ENCODE results near the gene MRNIP. TPM values are rescaled to one million over a fixed set of nuclear protein-coding genes. Genes with fewer than 3 reads are reported as not detected.

MRNIP gene
- total and polyA plus RNA-seq, 7 experiments from 2014 or later, result 19.4 to 133 (median 40.2) TPM

GRCh38 chr5:179805529-179806249 is 52.9 kb downstream of the MRNIP start:
- peaks cover 25 to 41% (median 34%) of the 10 kb centered on the region in 7 donors for H3K4me1 Mint-ChIP-seq
- POLR2A ChIA-PET, result interaction anchor here (1.2 to 7.9 kb wide), 6 partner anchors 9 to 255 kb away, joined by 3 to 136 read pairs (median 5); partner anchors contain the start of genes HNRNPH1, LTC4S, RUFY1 and SQSTM1
- ATAC-seq, result peak; percentile 21
- H3K27me3 ChIP-seq (ENCODE audit: control insufficient read depth in 2 of 2, insufficient read depth in 2 of 2, low read length in 2 of 2), result no peaks in the 10 kb centered on the region
- intact Hi-C loops (cut with micrococcal nuclease), result loop anchor here (1.0 to 2.0 kb wide), 6 partner anchors 9 to 1179 kb away; partner anchors contain the start of genes CLK4 (in 1 of the 2), MRNIP (in 1 of the 2), SQSTM1 (in 1 of the 2) and TBC1D9B (in 1 of the 2)
- peak overlapping the region; percentile 76 to 93 (median 87) for H3K4me3 Mint-ChIP-seq
- peak overlapping the region; percentile 73 for H3K27ac ChIP-seq (ENCODE audit: low read depth, low read length)
- H3K9me3 ChIP-seq (ENCODE audit: control insufficient read depth in 2 of 3, low read length in 3 of 3), result no peaks in the 10 kb centered on the region
- H3K27ac Mint-ChIP-seq, result peak overlapping the region; percentile 79 to 93 (median 88)
- H3K36me3 ChIP-seq (ENCODE audit: control insufficient read depth in 2 of 3, insufficient read depth in 3 of 3, low read length in 3 of 3), result peaks cover 0 to 2% (median 0%) of the 10 kb centered on the region in 3 experiments
- no peaks in the 10 kb centered on the region for H3K9me3 Mint-ChIP-seq
- peak overlapping the region; percentile 41 for H3K4me3 ChIP-seq (ENCODE audit: low read length)
- peaks cover 0 to 5% (median 0%) of the 10 kb centered on the region in 5 donors for H3K36me3 Mint-ChIP-seq
- CTCF ChIA-PET, result no interaction called here
- peaks cover 19 to 26% of the 10 kb centered on the region in 2 donors for H3K4me1 ChIP-seq (ENCODE audit: control insufficient read depth in 2 of 2, insufficient read depth in 2 of 2, low read length in 2 of 2)
- DNase-seq, result peak in 1 of 9 donors; percentile 53
- H3K27me3 Mint-ChIP-seq, result no peaks in the 10 kb centered on the region

DNA sequence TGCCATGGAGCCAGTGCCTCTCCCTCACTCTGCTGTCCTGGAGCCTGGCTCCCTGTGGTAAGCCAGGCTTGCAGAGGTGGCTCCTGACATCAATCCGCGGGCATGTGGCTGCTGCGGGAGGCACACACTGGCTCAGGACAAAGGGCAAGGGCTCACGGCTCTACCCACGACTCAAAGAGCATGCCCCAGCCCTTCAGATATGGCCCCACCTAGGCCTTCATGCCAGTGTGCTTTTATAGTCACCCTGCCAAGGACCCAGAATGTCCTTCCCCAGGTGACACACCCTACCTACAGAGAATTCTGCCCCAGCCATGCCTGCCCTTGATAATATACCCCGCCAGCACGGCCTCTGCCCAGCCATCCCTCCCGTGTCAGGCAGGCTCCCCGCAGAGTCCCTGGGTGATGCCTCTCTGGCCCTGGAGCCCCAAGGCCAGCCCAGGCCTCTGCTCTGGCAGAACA is 53.5 kb downstream of the MRNIP start:
- Mint-ChIP-seq H3K27ac (peak overlapping the region; percentile 79 to 93 (median 88)), H3K27me3 (no peaks in the 10 kb centered on the region), H3K36me3 (peaks cover 0 to 3% (median 0%) of the 10 kb centered on the region in 5 donors), H3K9me3 (no peaks in the 10 kb centered on the region), H3K4me3 (peak overlapping the region; percentile 76 to 93 (median 87)), H3K4me1 (peaks cover 25 to 41% (median 34%) of the 10 kb centered on the region in 7 donors)
- peaks cover 19 to 26% of the 10 kb centered on the region in 2 donors for H3K4me1 ChIP-seq (ENCODE audit: control insufficient read depth in 2 of 2, insufficient read depth in 2 of 2, low read length in 2 of 2)
- H3K36me3 ChIP-seq (ENCODE audit: control insufficient read depth in 2 of 3, insufficient read depth in 3 of 3, low read length in 3 of 3), result peaks cover 0 to 2% (median 0%) of the 10 kb centered on the region in 3 experiments
- no peaks in the 10 kb centered on the region for H3K27me3 ChIP-seq (ENCODE audit: control insufficient read depth in 2 of 2, insufficient read depth in 2 of 2, low read length in 2 of 2)
- CTCF ChIA-PET, result no interaction called here
- peak overlapping the region; percentile 73 for H3K27ac ChIP-seq (ENCODE audit: low read depth, low read length)
- ATAC-seq (no peak), DNase-seq (no peak)
- POLR2A ChIA-PET, result interaction anchor here (1.2 to 7.9 kb wide), 5 partner anchors 8 to 254 kb away, joined by 3 to 136 read pairs (median 6); partner anchors contain the start of genes HNRNPH1, LTC4S, RUFY1 and SQSTM1
- H3K4me3 ChIP-seq (ENCODE audit: low read length), result peak overlapping the region; percentile 35
- intact Hi-C loops (cut with micrococcal nuclease), result loop anchor here in 1 of 2 donors (1.0 kb wide), 1 partner anchor 9 kb away; no protein-coding TSS in a partner anchor
- no peaks in the 10 kb centered on the region for H3K9me3 ChIP-seq (ENCODE audit: control insufficient read depth in 2 of 3, low read length in 3 of 3)

- peaks cover 27 to 41% (median 34%) of the 10 kb centered on the region in 7 donors for H3K4me1 Mint-ChIP-seq
- no peaks in the 10 kb centered on the region for H3K9me3 ChIP-seq (ENCODE audit: control insufficient read depth in 2 of 3, low read length in 3 of 3)
- no peaks in the 10 kb centered on the region for H3K27me3 ChIP-seq (ENCODE audit: control insufficient read depth in 2 of 2, insufficient read depth in 2 of 2, low read length in 2 of 2)
- no peaks in the 10 kb centered on the region for H3K27me3 Mint-ChIP-seq
- no peak for ATAC-seq
- peak overlapping the region; percentile 73 for H3K27ac ChIP-seq (ENCODE audit: low read depth, low read length)
- DNase-seq, result no peak
- intact Hi-C loops (cut with micrococcal nuclease), result loop anchor here (5.0 kb wide), 1 partner anchor 268 kb away; the partner anchor contains the start of gene RNF130 (in 2 of the 2)
- ChIA-PET POLR2A (interaction anchor here (1.2 to 7.9 kb wide), 3 partner anchors 15 to 181 kb away, joined by 4 to 136 read pairs (median 7); partner anchors contain the start of genes HNRNPH1 and SQSTM1), CTCF (no interaction called here)
- H3K4me3 Mint-ChIP-seq, result peak overlapping the region; percentile 76 to 93 (median 87)
- peak overlapping the region; percentile 35 for H3K4me3 ChIP-seq (ENCODE audit: low read length)
- H3K36me3 Mint-ChIP-seq, result peaks cover 0 to 3% (median 0%) of the 10 kb centered on the region in 5 donors
- H3K36me3 ChIP-seq (ENCODE audit: control insufficient read depth in 2 of 3, insufficient read depth in 3 of 3, low read length in 3 of 3), result peaks cover 0 to 8% (median 0%) of the 10 kb centered on the region in 3 experiments
- no peaks in the 10 kb centered on the region for H3K9me3 Mint-ChIP-seq
- H3K4me1 ChIP-seq (ENCODE audit: control insufficient read depth in 2 of 2, insufficient read depth in 2 of 2, low read length in 2 of 2), result peaks cover 19 to 26% of the 10 kb centered on the region in 2 donors
- peak overlapping the region in 8 of 9 donors; percentile 79 to 91 (median 88) for H3K27ac Mint-ChIP-seq
Measured at GRCh38 chr5:179804555-179804947, 54.1 kb downstream of the MRNIP start.

DNA sequence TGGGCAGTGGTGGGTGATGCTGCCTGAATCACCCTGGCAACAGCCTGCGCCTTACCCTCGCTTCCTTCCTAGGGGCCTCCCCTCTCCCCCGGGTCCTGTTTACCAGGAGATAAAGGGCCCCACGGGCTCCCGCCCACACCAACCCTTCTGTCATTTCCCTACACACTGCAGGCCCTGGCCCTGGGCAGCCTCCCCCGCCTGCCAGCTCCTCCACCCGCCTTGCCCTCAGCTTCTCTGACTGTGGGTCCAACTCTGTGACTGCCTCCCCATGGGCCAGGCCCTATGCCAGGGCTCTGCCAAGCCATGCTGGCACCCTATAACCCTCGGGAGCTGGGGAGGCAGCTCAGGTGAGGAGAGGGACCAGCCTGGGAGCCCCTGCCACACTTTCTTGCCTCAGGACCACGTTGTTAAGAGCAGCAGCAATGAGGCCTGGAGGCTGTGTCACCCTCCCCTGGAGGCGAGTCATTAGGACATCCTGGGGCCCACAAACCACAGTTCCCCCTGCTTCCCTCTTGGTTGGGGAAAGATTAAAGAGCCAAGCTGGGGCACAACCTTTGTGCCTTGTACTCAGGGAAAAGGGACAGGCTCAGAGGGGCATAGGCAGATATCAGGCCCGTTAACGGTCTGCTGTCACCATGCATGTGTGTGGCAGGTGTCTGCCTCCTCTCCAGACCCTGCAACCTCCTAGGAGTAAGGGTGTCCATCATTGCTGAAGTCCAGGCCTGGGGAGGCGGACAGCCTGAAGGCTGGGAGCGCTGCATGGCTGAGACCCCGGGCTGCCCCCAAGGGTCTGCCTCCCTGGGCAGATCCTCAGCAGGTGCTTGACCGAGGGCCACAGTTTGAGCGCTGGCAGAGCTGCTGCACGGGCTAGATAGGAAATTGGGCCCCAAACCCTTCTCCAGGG is 54.7 kb downstream of the MRNIP start:
- POLR2A ChIA-PET, result interaction anchor here (0.6 to 7.9 kb wide), 5 partner anchors 9 to 252 kb away, joined by 4 to 136 read pairs (median 6); partner anchors contain the start of genes HNRNPH1 and SQSTM1

GRCh38 chr5:179802950-179803562 is 55.6 kb downstream of the MRNIP start:
- DNase-seq (no peak), ATAC-seq (no peak)
- Histone ChIP-seq H3K4me3 (ENCODE audit: low read length) (no peak overlapping the region), H3K27me3 (ENCODE audit: control insufficient read depth in 2 of 2, insufficient read depth in 2 of 2, low read length in 2 of 2) (no peaks in the 10 kb centered on the region), H3K36me3 (ENCODE audit: control insufficient read depth in 2 of 3, insufficient read depth in 3 of 3, low read length in 3 of 3) (peaks cover 0 to 23% (median 0%) of the 10 kb centered on the region in 3 experiments), H3K4me1 (ENCODE audit: control insufficient read depth in 2 of 2, insufficient read depth in 2 of 2, low read length in 2 of 2) (peaks cover 19 to 26% of the 10 kb centered on the region in 2 donors), H3K27ac (ENCODE audit: low read depth, low read length) (peak overlapping the region; percentile 47), H3K9me3 (ENCODE audit: control insufficient read depth in 2 of 3, low read length in 3 of 3) (no peaks in the 10 kb centered on the region)
- H3K4me1 Mint-ChIP-seq, result peaks cover 30 to 38% (median 33%) of the 10 kb centered on the region in 7 donors
- no peaks in the 10 kb centered on the region for H3K27me3 Mint-ChIP-seq
- ChIA-PET CTCF (interaction anchor here (0.6 to 2.2 kb wide), 8 partner anchors 17 to 285 kb away, joined by 3 to 10 read pairs (median 5); partner anchors contain the start of genes SQSTM1 and TBC1D9B), POLR2A (interaction anchor here (0.6 to 7.9 kb wide), 9 partner anchors 8 to 251 kb away, joined by 3 to 136 read pairs (median 4); partner anchors contain the start of genes HNRNPH1 and SQSTM1)
- H3K36me3 Mint-ChIP-seq, result peaks cover 0 to 7% (median 3%) of the 10 kb centered on the region in 5 donors
- intact Hi-C loops (cut with micrococcal nuclease), result loop anchor here (1.0 to 5.0 kb wide), 7 partner anchors 17 to 287 kb away; partner anchors contain the start of genes MRNIP (in 2 of the 2), RNF130 (in 2 of the 2), TBC1D9B (in 2 of the 2) and SQSTM1 (in 1 of the 2)
- H3K4me3 Mint-ChIP-seq, result peak overlapping the region in 5 of 10 donors; percentile 10 to 87 (median 76)
- H3K27ac Mint-ChIP-seq, result peak overlapping the region in 8 of 9 donors; percentile 14 to 88 (median 54)
- H3K9me3 Mint-ChIP-seq, result no peaks in the 10 kb centered on the region

More for the DNA sequence above, 54.7 kb downstream of the MRNIP start:
- Mint-ChIP-seq H3K27me3 (no peaks in the 10 kb centered on the region), H3K9me3 (no peaks in the 10 kb centered on the region), H3K27ac (peak overlapping the region; percentile 12 to 88 (median 83)), H3K4me3 (peak overlapping the region; percentile 76 to 93 (median 87)), H3K36me3 (peaks cover 0 to 7% (median 3%) of the 10 kb centered on the region in 5 donors), H3K4me1 (peaks cover 31 to 41% (median 34%) of the 10 kb centered on the region in 7 donors)
- ATAC-seq (peak; percentile 12), DNase-seq (peak in 2 of 9 donors; percentile 30 to 71)
- H3K27me3 ChIP-seq (ENCODE audit: control insufficient read depth in 2 of 2, insufficient read depth in 2 of 2, low read length in 2 of 2), result no peaks in the 10 kb centered on the region
- peaks cover 19 to 26% of the 10 kb centered on the region in 2 donors for H3K4me1 ChIP-seq (ENCODE audit: control insufficient read depth in 2 of 2, insufficient read depth in 2 of 2, low read length in 2 of 2)
- peaks cover 0 to 14% (median 0%) of the 10 kb centered on the region in 3 experiments for H3K36me3 ChIP-seq (ENCODE audit: control insufficient read depth in 2 of 3, insufficient read depth in 3 of 3, low read length in 3 of 3)
- no peaks in the 10 kb centered on the region for H3K9me3 ChIP-seq (ENCODE audit: control insufficient read depth in 2 of 3, low read length in 3 of 3)
- intact Hi-C loops (cut with micrococcal nuclease), result loop anchor here (2.0 to 5.0 kb wide), 3 partner anchors 33 to 268 kb away; partner anchors contain the start of genes RNF130 (in 2 of the 2) and TBC1D9B (in 1 of the 2)
- CTCF ChIA-PET, result interaction anchor here (0.7 kb wide), 1 partner anchor 103 kb away, joined by 3 read pairs; no protein-coding TSS in a partner anchor
- H3K27ac ChIP-seq (ENCODE audit: low read depth, low read length), result peak overlapping the region; percentile 47
- H3K4me3 ChIP-seq (ENCODE audit: low read length), result no peak overlapping the region

All from naive thymus-derived CD4-positive, alpha-beta T cell (primary cell).